ENCODE measurements around the gene LRRFIP1.
"Not testable (repeated sequence)": the region's sequence is repeated elsewhere in the genome, so short reads cannot be mapped to it uniquely, and the experiment has no call there.

Gene LRRFIP1

GRCh38 chr2:237746302-237747080 is 119.1 kb downstream of the LRRFIP1 start:
- DNase-seq (ENCODE audit: insufficient read length, low spot score): no peak
- no peak for FAIRE-seq
- TF ChIP-seq POLR2AphosphoS5 (IDR thresholded peaks at IDR 0.05; ENCODE audit: low read depth, low read length): no peak
- no peak for TF ChIP-seq POLR2A (IDR thresholded peaks at IDR 0.05; ENCODE audit: low read depth, low read length)
- no peak for TF ChIP-seq TAF1 (IDR thresholded peaks at IDR 0.05; ENCODE audit: low read depth, low read length)
- TF ChIP-seq PAX5 (IDR thresholded peaks at IDR 0.05; ENCODE audit: insufficient read depth, low read length, severe bottlenecking): no peak
- TF ChIP-seq SPI1 (IDR thresholded peaks at IDR 0.05; ENCODE audit: low read depth, low read length): no peak
- TF ChIP-seq POU2F2 (IDR thresholded peaks at IDR 0.05; ENCODE audit: low read depth, low read length): no peak

DNA sequence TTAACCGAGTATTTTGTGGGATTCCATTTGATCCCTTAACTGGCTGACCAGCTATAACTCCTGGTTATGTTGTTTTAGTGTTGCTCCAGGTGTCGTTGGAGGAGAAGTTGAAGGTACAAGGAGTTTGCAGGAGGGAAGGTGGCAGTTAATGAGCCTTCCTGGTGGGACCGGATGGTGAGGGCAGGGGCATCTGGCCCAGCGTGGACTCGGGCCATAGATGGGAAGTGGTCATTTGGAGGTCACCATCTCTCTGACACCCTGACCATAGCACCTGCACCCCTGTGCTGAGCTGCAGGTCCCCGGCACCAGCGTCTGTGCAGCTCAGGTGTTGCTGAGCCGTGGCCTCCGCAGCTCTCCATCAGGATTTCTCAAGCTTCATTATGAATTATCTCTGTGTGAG is 119.8 kb downstream of the LRRFIP1 start:
- TF ChIP-seq POLR2AphosphoS5 (IDR thresholded peaks at IDR 0.05; ENCODE audit: low read depth, low read length): no peak
- TF ChIP-seq POLR2A (IDR thresholded peaks at IDR 0.05; ENCODE audit: low read depth, low read length): no peak
- no peak for TF ChIP-seq PAX5 (IDR thresholded peaks at IDR 0.05; ENCODE audit: insufficient read depth, low read length, severe bottlenecking)
- TF ChIP-seq TAF1 (IDR thresholded peaks at IDR 0.05; ENCODE audit: low read depth, low read length): no peak
- no peak for TF ChIP-seq SPI1 (IDR thresholded peaks at IDR 0.05; ENCODE audit: low read depth, low read length)
- no peak for TF ChIP-seq POU2F2 (IDR thresholded peaks at IDR 0.05; ENCODE audit: low read depth, low read length)
- DNase-seq (ENCODE audit: insufficient read length, low spot score): no peak
- no peak for FAIRE-seq

- TF ChIP-seq POLR2AphosphoS5 (IDR thresholded peaks at IDR 0.05; ENCODE audit: low read depth, low read length) (no peak), SPI1 (IDR thresholded peaks at IDR 0.05; ENCODE audit: low read depth, low read length) (no peak), POU2F2 (IDR thresholded peaks at IDR 0.05; ENCODE audit: low read depth, low read length) (no peak), POLR2A (IDR thresholded peaks at IDR 0.05; ENCODE audit: low read depth, low read length) (no peak), PAX5 (IDR thresholded peaks at IDR 0.05; ENCODE audit: insufficient read depth, low read length, severe bottlenecking) (no peak), TAF1 (IDR thresholded peaks at IDR 0.05; ENCODE audit: low read depth, low read length) (no peak)
- FAIRE-seq (no peak), DNase-seq (ENCODE audit: insufficient read length, low spot score) (no peak)
Measured at GRCh38 chr2:237749002-237749401, 121.6 kb downstream of the LRRFIP1 start.

- FAIRE-seq: no peak
- no peak for DNase-seq (ENCODE audit: insufficient read length, low spot score)
- no peak for TF ChIP-seq POLR2A (IDR thresholded peaks at IDR 0.05; ENCODE audit: low read depth, low read length)
- TF ChIP-seq TAF1 (IDR thresholded peaks at IDR 0.05; ENCODE audit: low read depth, low read length): no peak
- no peak for TF ChIP-seq POLR2AphosphoS5 (IDR thresholded peaks at IDR 0.05; ENCODE audit: low read depth, low read length)
- no peak for TF ChIP-seq POU2F2 (IDR thresholded peaks at IDR 0.05; ENCODE audit: low read depth, low read length)
- TF ChIP-seq PAX5 (IDR thresholded peaks at IDR 0.05; ENCODE audit: insufficient read depth, low read length, severe bottlenecking): no peak
- TF ChIP-seq SPI1 (IDR thresholded peaks at IDR 0.05; ENCODE audit: low read depth, low read length): no peak
Measured at GRCh38 chr2:237749961-237750360, 122.6 kb downstream of the LRRFIP1 start.

GRCh38 chr2:237750441-237750840 is 123.1 kb downstream of the LRRFIP1 start:
- not testable (repeated sequence) for DNase-seq (ENCODE audit: insufficient read length, low spot score); FAIRE-seq

GRCh38 chr2:237752761-237753165 is 125.4 kb downstream of the LRRFIP1 start:
- peak; percentile 85 for FAIRE-seq
- TF ChIP-seq POU2F2 (IDR thresholded peaks at IDR 0.05; ENCODE audit: low read depth, low read length) (peak; percentile 47; the same call in 1 of the 2 replicates), SPI1 (IDR thresholded peaks at IDR 0.05; ENCODE audit: low read depth, low read length) (peak; percentile 41; the same call in 1 of the 2 replicates), POLR2AphosphoS5 (IDR thresholded peaks at IDR 0.05; ENCODE audit: low read depth, low read length) (no peak)
- peak; percentile 67 for DNase-seq (ENCODE audit: insufficient read length, low spot score)

DNA sequence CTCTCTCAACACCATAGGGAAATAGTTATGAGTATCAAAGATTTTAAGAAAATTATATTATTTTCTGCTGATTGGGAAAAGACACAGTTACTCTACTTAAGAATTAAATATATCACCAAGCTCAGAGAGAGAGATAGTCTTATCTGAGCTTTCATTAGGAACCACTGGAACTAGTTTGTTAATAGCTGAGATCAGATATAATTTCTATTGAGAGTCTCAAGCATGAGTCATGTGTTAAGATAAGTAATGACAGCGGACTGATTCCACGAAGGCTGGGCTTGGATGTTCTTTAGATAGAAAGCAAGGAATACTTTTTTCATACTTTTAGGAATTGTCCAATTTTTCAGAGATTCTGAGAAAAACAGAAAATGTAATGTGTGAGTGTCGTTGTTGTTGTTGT is 126.8 kb downstream of the LRRFIP1 start:
- DNase-seq (ENCODE audit: insufficient read length, low spot score) (no peak), FAIRE-seq (no peak)
- no peak for TF ChIP-seq PAX5 (IDR thresholded peaks at IDR 0.05; ENCODE audit: insufficient read depth, low read length, severe bottlenecking)
- TF ChIP-seq TAF1 (IDR thresholded peaks at IDR 0.05; ENCODE audit: low read depth, low read length): no peak
- TF ChIP-seq POLR2A (IDR thresholded peaks at IDR 0.05; ENCODE audit: low read depth, low read length): no peak

DNA sequence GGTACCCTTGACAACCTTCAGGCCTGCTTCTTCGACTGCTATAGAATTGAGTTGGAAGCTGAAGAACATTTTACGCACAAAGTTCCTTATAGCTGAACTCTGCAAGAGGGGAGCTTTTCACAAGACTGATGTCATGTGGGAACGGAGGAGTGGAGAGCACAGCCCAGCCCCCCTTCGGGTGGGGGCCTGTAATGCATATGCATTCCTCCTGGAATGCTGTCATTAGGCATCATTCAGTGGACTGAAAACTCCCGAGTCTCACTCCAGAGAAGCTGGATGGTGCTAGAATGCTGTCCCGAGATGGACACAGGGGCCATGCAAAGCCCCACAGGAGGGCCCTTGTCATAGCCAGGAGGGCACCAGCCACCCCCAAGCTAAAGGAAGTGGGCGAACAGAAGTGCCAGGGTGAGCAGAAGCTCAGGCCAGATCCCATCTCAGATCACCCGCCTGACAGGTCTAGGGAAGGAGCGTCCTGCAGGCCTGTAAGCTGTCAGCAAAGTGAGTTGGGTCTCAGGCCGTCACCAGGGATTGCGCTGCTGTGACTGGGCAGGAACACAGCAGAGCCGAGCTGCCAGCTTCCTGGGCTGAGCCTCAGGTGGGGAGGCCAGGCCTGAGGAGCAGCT is 127.3 kb downstream of the LRRFIP1 start:
- no peak for DNase-seq (ENCODE audit: insufficient read length, low spot score)
- no peak for TF ChIP-seq POLR2A (IDR thresholded peaks at IDR 0.05; ENCODE audit: low read depth, low read length)
- TF ChIP-seq POLR2AphosphoS5 (IDR thresholded peaks at IDR 0.05; ENCODE audit: low read depth, low read length): no peak
- TF ChIP-seq TAF1 (IDR thresholded peaks at IDR 0.05; ENCODE audit: low read depth, low read length): no peak
- TF ChIP-seq POU2F2 (IDR thresholded peaks at IDR 0.05; ENCODE audit: low read depth, low read length): no peak
- no peak for TF ChIP-seq PAX5 (IDR thresholded peaks at IDR 0.05; ENCODE audit: insufficient read depth, low read length, severe bottlenecking)
- no peak for TF ChIP-seq SPI1 (IDR thresholded peaks at IDR 0.05; ENCODE audit: low read depth, low read length)
- no peak for FAIRE-seq

DNA sequence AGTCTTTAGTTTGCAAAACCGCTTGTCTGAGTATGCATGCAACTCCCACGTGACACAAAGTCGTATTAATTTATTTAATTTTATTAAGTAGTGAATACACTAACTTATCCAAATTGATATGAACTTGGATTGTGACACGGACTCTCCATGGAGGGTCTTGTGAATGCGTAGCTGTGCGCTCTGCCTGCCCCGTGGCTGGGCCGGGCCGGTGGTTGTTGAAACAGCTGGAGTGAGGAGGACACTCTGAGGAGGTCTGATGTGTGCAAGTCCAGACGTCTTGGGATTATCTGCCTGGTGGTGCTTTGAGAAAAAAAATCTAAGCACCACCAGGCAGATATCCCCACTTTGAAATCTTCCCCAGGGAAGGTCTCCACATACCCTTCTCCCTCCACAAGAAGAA is 130.2 kb downstream of the LRRFIP1 start:
- TF ChIP-seq TAF1 (IDR thresholded peaks at IDR 0.05; ENCODE audit: low read depth, low read length) (no peak), POU2F2 (IDR thresholded peaks at IDR 0.05; ENCODE audit: low read depth, low read length) (no peak), SPI1 (IDR thresholded peaks at IDR 0.05; ENCODE audit: low read depth, low read length) (no peak), POLR2AphosphoS5 (IDR thresholded peaks at IDR 0.05; ENCODE audit: low read depth, low read length) (no peak), POLR2A (IDR thresholded peaks at IDR 0.05; ENCODE audit: low read depth, low read length) (no peak), PAX5 (IDR thresholded peaks at IDR 0.05; ENCODE audit: insufficient read depth, low read length, severe bottlenecking) (no peak)
- DNase-seq (ENCODE audit: insufficient read length, low spot score) (no peak), FAIRE-seq (no peak)

- TF ChIP-seq POLR2AphosphoS5 (IDR thresholded peaks at IDR 0.05; ENCODE audit: low read depth, low read length) (no peak), SPI1 (IDR thresholded peaks at IDR 0.05; ENCODE audit: low read depth, low read length) (no peak), POLR2A (IDR thresholded peaks at IDR 0.05; ENCODE audit: low read depth, low read length) (no peak), PAX5 (IDR thresholded peaks at IDR 0.05; ENCODE audit: insufficient read depth, low read length, severe bottlenecking) (no peak), POU2F2 (IDR thresholded peaks at IDR 0.05; ENCODE audit: low read depth, low read length) (no peak), TAF1 (IDR thresholded peaks at IDR 0.05; ENCODE audit: low read depth, low read length) (no peak)
- DNase-seq (ENCODE audit: insufficient read length, low spot score): no peak
- FAIRE-seq: no peak
Measured at GRCh38 chr2:237758185-237758584, 130.8 kb downstream of the LRRFIP1 start.
